Nephron progenitor cell (in vitro differentiated cells): ENCODE data around the gene SORBS1.

Experiments used
- DNase-seq: peaks from one replicate; pipeline ENCODE4 v3.0.0; 2021
- H3K27ac Mint-ChIP-seq: 2 replicates; pipeline ENCODE4 v1.8.0; 2021; ENCODE audit warnings: mild to moderate bottlenecking, moderate library complexity, mixed read lengths
- H3K27me3 Mint-ChIP-seq: 2 replicates; pipeline ENCODE4 v1.8.0; 2021; ENCODE audit warnings: mild to moderate bottlenecking, low read depth, mixed read lengths; ENCODE audit not compliant: poor library complexity
- H3K36me3 Mint-ChIP-seq: 2 replicates; pipeline ENCODE4 v1.8.0; 2021; ENCODE audit warnings: low read depth, mixed read lengths
- H3K4me1 Mint-ChIP-seq: 2 replicates; pipeline ENCODE4 v1.8.0; 2021; ENCODE audit warnings: mixed read lengths
- H3K4me3 Mint-ChIP-seq: 2 replicates; pipeline ENCODE4 v1.8.0; 2021; ENCODE audit warnings: mild to moderate bottlenecking, moderate library complexity, mixed read lengths
- H3K9me3 Mint-ChIP-seq: 2 replicates; pipeline ENCODE4 v1.8.0; 2021; ENCODE audit warnings: mild to moderate bottlenecking, moderate library complexity, mixed read lengths
- TF ChIP-seq, protein P1 (sequence below): fragments of 200-600 bp; sonication (generic); IDR thresholded peaks from 2 replicates; pipeline ENCODE4 v1.5.0; 2021; ENCODE audit warnings: antibody characterized with exemption

The SORBS1 gene

DNA sequence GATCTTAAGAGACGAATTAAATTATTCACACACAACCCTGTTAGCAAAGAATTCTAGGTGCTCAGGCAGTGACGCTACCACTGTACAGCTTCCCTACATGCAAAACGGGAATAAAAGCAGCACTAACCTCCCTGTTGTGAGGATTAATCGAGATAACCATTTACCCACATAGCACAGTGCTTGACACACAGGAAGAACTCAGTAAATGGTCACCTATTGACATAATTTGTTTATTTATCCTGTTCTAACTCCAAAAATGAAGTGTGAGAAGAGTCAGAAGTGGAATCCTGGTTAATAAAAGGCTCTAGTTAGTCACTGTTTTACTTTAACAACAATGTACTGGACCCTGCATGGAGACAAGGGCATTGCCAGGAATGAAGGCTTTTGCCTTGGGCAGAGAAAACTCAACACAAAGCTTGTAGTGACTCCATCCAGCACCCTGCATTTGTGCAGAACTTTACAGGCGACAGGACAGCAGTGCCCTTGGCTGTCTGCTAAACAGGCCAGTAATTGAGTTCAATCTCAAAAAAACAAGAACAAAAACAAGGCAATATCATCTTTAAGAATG is 103.8 kb downstream of the SORBS1 start:
- H3K27me3 Mint-ChIP-seq, result no peaks in the 10 kb centered on the region
- H3K36me3 Mint-ChIP-seq, result no peaks in the 10 kb centered on the region
- H3K4me3 Mint-ChIP-seq, result no peak overlapping the region

DNA sequence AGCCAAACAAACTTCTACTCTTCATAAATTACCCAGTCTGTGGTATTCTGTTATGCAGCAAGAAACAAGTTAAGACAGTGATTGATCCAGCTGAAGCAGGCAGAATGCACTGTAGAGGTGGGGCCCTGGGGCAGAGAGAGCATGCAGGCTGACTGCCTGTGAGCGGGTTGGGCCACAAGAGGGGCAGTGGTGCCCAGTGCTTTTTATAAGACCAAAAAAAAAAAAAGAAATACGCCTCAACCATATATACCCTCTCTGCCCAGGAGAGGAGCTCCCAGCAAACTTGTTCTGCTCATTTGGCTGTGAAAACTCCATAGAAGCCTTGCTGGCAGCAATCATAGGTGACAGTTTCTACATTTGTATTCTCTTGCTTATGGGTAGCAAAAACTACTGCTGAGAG is 104.7 kb downstream of the SORBS1 start:
- H3K27ac Mint-ChIP-seq, result no peak overlapping the region

More for the DNA sequence above, 103.8 kb downstream of the SORBS1 start:
- Mint-ChIP-seq H3K4me1 (peaks cover 41% of the 10 kb centered on the region), H3K27ac (no peak overlapping the region), H3K9me3 (no peaks in the 10 kb centered on the region)
- DNase-seq, result no peak
- TF ChIP-seq, protein P1, sequence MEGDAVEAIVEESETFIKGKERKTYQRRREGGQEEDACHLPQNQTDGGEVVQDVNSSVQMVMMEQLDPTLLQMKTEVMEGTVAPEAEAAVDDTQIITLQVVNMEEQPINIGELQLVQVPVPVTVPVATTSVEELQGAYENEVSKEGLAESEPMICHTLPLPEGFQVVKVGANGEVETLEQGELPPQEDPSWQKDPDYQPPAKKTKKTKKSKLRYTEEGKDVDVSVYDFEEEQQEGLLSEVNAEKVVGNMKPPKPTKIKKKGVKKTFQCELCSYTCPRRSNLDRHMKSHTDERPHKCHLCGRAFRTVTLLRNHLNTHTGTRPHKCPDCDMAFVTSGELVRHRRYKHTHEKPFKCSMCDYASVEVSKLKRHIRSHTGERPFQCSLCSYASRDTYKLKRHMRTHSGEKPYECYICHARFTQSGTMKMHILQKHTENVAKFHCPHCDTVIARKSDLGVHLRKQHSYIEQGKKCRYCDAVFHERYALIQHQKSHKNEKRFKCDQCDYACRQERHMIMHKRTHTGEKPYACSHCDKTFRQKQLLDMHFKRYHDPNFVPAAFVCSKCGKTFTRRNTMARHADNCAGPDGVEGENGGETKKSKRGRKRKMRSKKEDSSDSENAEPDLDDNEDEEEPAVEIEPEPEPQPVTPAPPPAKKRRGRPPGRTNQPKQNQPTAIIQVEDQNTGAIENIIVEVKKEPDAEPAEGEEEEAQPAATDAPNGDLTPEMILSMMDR, result no peak

DNA sequence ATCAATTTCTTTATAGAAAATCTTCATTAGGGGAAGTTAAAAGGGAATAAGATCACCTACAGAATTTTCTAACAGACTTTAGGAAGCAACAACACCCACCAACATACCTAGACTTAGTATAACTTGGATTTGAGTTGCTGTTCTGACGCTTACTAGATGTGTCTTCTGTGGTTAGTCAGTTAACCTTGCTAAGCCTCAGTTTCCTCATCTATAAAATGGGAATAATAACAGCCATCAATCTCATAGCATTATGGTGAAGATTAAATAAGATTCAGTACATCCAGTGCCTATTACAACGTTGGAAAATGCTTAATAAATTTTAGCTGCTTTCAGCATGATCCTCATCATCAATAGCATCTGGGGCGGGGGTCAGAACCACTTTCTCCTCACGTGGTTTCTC is 106.2 kb downstream of the SORBS1 start:
- Mint-ChIP-seq H3K27ac (no peak overlapping the region), H3K4me3 (no peak overlapping the region), H3K9me3 (no peaks in the 10 kb centered on the region), H3K4me1 (peaks cover 47% of the 10 kb centered on the region), H3K36me3 (no peaks in the 10 kb centered on the region), H3K27me3 (no peaks in the 10 kb centered on the region)
- TF ChIP-seq, protein P1, result no peak
- DNase-seq, result no peak

More for the DNA sequence above, 104.7 kb downstream of the SORBS1 start:
- Mint-ChIP-seq H3K4me3 (no peak overlapping the region), H3K9me3 (no peaks in the 10 kb centered on the region), H3K27me3 (no peaks in the 10 kb centered on the region), H3K36me3 (no peaks in the 10 kb centered on the region), H3K4me1 (peaks cover 44% of the 10 kb centered on the region)
- TF ChIP-seq, protein P1, result no peak
- no peak for DNase-seq

DNA sequence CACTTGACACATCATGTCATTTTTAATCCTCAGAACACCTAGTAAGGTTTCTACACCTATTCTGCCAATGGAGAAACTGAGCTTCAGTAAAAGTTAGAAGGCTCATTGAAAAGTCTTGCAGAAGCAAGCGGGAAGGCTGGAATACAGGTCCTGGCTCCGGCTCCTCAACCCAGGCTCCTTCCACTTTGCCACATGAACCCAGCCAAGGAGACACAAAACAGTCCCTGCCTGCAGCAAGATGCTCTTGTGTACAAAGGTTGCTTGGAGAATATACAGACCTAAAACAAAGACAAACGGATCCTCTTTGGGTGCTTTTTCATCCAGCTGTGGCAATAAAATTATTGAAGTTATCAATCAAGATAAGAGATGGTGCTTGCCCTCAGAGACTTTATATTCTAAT is 106.8 kb downstream of the SORBS1 start:
- DNase-seq, result no peak
- no peaks in the 10 kb centered on the region for H3K36me3 Mint-ChIP-seq
- TF ChIP-seq, protein P1, result no peak
- no peaks in the 10 kb centered on the region for H3K27me3 Mint-ChIP-seq
- H3K27ac Mint-ChIP-seq, result no peak overlapping the region
- peaks cover 41% of the 10 kb centered on the region for H3K4me1 Mint-ChIP-seq
- H3K9me3 Mint-ChIP-seq, result no peaks in the 10 kb centered on the region
- no peak overlapping the region for H3K4me3 Mint-ChIP-seq

DNA sequence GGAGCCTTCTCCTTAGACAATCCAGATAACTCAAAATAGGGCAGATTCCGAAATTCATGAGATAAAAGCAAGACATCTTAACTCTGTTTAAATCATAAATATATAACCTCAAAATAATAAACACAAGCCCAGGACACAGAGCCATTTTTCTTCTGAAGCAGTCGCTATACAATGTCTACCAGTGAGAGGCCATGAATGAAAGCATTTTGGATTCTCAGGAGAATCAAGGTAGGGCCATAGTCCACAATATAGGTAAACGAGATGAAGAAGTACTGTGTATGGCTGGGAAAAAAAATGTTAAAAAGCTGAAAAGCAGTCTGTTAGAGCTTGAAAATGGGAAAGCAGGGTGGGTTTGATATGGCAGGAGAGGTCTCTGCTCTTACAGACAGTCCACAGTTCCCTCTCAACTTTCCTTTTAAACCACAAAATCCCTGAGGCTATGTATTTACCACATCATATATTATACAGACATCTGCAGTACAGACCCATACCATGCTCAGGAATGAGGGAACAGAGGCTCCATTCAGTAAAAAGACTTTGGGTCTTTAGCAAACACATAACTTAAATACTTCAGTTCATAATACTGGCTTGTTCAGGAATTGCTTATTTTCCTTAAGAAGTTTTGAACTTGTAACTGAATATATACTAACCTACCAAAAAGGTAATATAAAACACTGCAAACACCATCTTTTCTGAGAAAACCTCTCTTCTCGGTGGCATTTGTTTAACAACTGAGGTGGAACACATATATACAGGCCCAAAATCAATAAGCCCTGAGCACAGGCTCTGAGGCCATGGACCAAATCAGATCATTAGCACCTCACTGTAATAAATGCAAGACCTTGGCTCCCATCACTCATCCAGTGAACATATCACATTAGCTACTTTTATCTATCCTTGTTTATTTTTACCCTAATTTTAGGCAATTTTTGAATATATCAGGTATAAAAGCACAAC is 109.3 kb downstream of the SORBS1 start:
- Mint-ChIP-seq H3K4me3 (no peak overlapping the region), H3K27me3 (no peaks in the 10 kb centered on the region), H3K4me1 (peaks cover 28% of the 10 kb centered on the region)

More for the DNA sequence above, 109.3 kb downstream of the SORBS1 start:
- no peaks in the 10 kb centered on the region for H3K9me3 Mint-ChIP-seq
- TF ChIP-seq, protein P1, result no peak
- DNase-seq, result no peak
- no peaks in the 10 kb centered on the region for H3K36me3 Mint-ChIP-seq
- H3K27ac Mint-ChIP-seq, result no peak overlapping the region
